Peyer's patch (tissue), 4 donors: ENCODE results near the gene TNFSF15. TPM values are rescaled to one million over a fixed set of nuclear protein-coding genes. Genes with fewer than 3 reads are reported as not detected.

Source experiments
- DNase-seq, 3 donors: peaks; one replicate each; pipeline ENCODE4 v3.0.0-alpha.2; 2017 to 2019
- H3K27ac ChIP-seq, 4 donors: fragments of 200-600 bp; sonication (generic); one replicate each; pipeline ENCODE4 v1.5.1; 2016 to 2019
- H3K27me3 ChIP-seq, 2 donors: fragments of 200-600 bp; sonication (generic); one replicate each; pipeline ENCODE4 v1.5.1; 2019
- H3K36me3 ChIP-seq, 3 donors: fragments of 200-600 bp; sonication (generic); one replicate each; pipeline ENCODE4 v1.5.1; 2016 to 2019
- H3K4me1 ChIP-seq, 4 donors: fragments of 200-600 bp; sonication (generic); one replicate each; pipeline ENCODE4 v1.5.1; 2016 to 2019
- H3K4me3 ChIP-seq, 4 donors: fragments of 200-600 bp; sonication (generic); 1 replicate in 3 of 4; 2 replicates in 1 of 4; pipeline ENCODE4 v1.5.1; 2016 to 2019; ENCODE audit warnings: mild to moderate bottlenecking in 1 of 4
- H3K9me3 ChIP-seq, 4 donors: fragments of 200-600 bp; sonication (generic); one replicate each; pipeline ENCODE4 v1.5.1; 2016 to 2019; ENCODE audit warnings: mild to moderate bottlenecking in 1 of 4
- POLR2A ChIP-seq, 2 donors: fragments of 450-650 bp; IDR thresholded peaks; one replicate each; pipeline ENCODE4 v1.5.1; 2017; ENCODE audit warnings: antibody characterized with exemption in 2 of 2, mild to moderate bottlenecking in 2 of 2, moderate library complexity in 2 of 2
- total RNA-seq, 4 donors: library from RNA; depleted of rRNA; stranded (reverse); fragments of >200 nt; gene quantifications; one replicate each; pipeline ENCODE4 v1.1.0, GENCODE V29; 2016
- TF ChIP-seq, protein P1 (sequence below), 6 experiments: fragments of 450-650 bp in 4 of 6; fragments of 200-600 bp in 2 of 6; sonication (generic) in 1 of 6; IDR thresholded peaks; one replicate each; pipeline ENCODE4 v1.5.1; 2017 to 2019; ENCODE audit warnings: antibody characterized with exemption in 6 of 6, mild to moderate bottlenecking in 3 of 6, moderate library complexity in 1 of 6

The TNFSF15 gene
- total RNA-seq, 4 donors from 2014 or later = 0.83 to 2.3 (median 1.6) TPM

- TF ChIP-seq, protein P1, sequence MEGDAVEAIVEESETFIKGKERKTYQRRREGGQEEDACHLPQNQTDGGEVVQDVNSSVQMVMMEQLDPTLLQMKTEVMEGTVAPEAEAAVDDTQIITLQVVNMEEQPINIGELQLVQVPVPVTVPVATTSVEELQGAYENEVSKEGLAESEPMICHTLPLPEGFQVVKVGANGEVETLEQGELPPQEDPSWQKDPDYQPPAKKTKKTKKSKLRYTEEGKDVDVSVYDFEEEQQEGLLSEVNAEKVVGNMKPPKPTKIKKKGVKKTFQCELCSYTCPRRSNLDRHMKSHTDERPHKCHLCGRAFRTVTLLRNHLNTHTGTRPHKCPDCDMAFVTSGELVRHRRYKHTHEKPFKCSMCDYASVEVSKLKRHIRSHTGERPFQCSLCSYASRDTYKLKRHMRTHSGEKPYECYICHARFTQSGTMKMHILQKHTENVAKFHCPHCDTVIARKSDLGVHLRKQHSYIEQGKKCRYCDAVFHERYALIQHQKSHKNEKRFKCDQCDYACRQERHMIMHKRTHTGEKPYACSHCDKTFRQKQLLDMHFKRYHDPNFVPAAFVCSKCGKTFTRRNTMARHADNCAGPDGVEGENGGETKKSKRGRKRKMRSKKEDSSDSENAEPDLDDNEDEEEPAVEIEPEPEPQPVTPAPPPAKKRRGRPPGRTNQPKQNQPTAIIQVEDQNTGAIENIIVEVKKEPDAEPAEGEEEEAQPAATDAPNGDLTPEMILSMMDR (IDR thresholded peaks at IDR 0.05) = no peak
- no peak for TF ChIP-seq POLR2A (IDR thresholded peaks at IDR 0.05)
- Histone ChIP-seq H3K36me3 (no peaks in the 10 kb centered on the region), H3K9me3 (no peaks in the 10 kb centered on the region), H3K27ac (no peak overlapping the region), H3K27me3 (no peaks in the 10 kb centered on the region), H3K4me1 (no peaks in the 10 kb centered on the region), H3K4me3 (no peak overlapping the region)
- DNase-seq = no peak
Observed at GRCh38 chr9:114759512-114760341, 46.1 kb downstream of the TNFSF15 start.

GRCh38 chr9:114757984-114758383, 47.9 kb downstream of the TNFSF15 start:
- TF ChIP-seq POLR2A (IDR thresholded peaks at IDR 0.05) = no peak
- TF ChIP-seq, protein P1 (IDR thresholded peaks at IDR 0.05) = no peak
- Histone ChIP-seq H3K36me3 (no peaks in the 10 kb centered on the region), H3K9me3 (no peaks in the 10 kb centered on the region), H3K27ac (no peak overlapping the region), H3K4me3 (no peak overlapping the region), H3K4me1 (no peaks in the 10 kb centered on the region), H3K27me3 (no peaks in the 10 kb centered on the region)
- no peak for DNase-seq

DNA sequence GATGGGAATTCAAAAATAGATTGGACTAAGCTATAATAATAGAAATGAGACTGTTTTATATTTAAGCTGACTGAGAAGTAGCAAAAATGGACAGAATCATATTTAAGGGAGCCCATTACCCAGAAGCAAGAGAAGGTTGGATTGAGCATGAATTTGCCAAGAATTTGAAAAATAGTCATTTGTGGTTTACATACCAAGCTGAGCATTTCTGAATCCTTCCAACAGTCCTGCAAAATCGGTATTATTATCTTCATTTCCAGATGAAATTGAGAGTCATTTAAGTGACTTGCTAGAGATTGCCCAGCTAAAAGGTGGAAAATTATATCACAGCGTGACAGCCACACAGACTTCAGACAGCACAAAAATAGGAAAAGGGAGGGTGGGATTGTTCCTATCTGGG, 48.4 kb downstream of the TNFSF15 start:
- Histone ChIP-seq H3K4me3 (no peak overlapping the region), H3K4me1 (no peaks in the 10 kb centered on the region), H3K27ac (no peak overlapping the region), H3K9me3 (no peaks in the 10 kb centered on the region), H3K36me3 (no peaks in the 10 kb centered on the region), H3K27me3 (no peaks in the 10 kb centered on the region)
- TF ChIP-seq, protein P1 (IDR thresholded peaks at IDR 0.05) = no peak
- TF ChIP-seq POLR2A (IDR thresholded peaks at IDR 0.05) = no peak
- no peak for DNase-seq

DNA sequence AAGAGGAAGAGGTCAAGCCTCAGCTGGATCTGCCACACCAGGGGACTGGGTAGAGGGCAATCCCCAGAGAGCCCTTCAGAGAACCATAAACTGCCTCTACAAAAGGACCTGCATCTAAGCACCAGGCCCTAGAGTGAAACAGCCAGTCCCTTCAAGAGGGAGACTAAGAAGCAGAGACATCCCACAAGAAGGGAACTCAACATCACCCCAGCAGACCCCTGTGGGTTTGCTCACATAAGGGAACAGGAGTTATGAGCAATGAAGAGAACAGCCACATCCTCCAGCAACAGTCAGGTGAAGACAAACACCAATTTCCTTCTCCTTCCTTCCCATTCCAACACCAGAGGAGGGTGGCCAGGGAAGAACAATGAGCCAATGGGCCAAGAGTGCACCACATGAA, 48.9 kb downstream of the TNFSF15 start:
- Histone ChIP-seq H3K4me1 (no peaks in the 10 kb centered on the region), H3K9me3 (no peaks in the 10 kb centered on the region), H3K27ac (no peak overlapping the region), H3K4me3 (no peak overlapping the region), H3K36me3 (no peaks in the 10 kb centered on the region), H3K27me3 (no peaks in the 10 kb centered on the region)
- TF ChIP-seq, protein P1 (IDR thresholded peaks at IDR 0.05) = no peak
- TF ChIP-seq POLR2A (IDR thresholded peaks at IDR 0.05) = no peak
- no peak for DNase-seq

DNA sequence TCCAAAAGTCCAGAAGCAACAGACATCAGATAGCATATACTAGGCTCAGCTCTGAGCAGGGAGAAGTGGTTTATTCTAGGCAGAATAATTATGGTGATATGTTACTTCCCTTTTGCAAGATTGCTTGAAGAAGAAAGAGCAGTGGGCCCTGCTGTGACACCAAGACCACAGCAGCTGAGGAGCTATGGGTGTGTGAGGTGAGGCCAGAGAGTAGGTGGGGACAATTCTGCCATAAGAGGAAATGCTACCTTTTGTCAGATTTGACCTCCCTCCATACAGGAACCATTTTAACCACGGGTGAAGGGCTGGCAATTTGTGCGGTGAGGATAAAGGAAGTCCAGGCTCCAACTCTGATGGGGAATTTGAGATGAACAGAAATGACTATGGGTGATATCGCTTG, 51.3 kb downstream of the TNFSF15 start:
- peak in 2 of 3 donors; percentile 59 to 69 for DNase-seq
- Histone ChIP-seq H3K4me1 (no peaks in the 10 kb centered on the region), H3K4me3 (no peak overlapping the region), H3K27ac (no peak overlapping the region), H3K36me3 (no peaks in the 10 kb centered on the region), H3K27me3 (no peaks in the 10 kb centered on the region), H3K9me3 (no peaks in the 10 kb centered on the region)
- TF ChIP-seq, protein P1 (IDR thresholded peaks at IDR 0.05) = no peak
- TF ChIP-seq POLR2A (IDR thresholded peaks at IDR 0.05) = no peak
